ENCODE data around the gene VSTM2B. TPM values are rescaled to one million over a fixed set of nuclear protein-coding genes. Genes with fewer than 3 reads are reported as not detected.
"Not testable (repeated sequence)": the region's sequence is repeated elsewhere in the genome, so short reads cannot be mapped to it uniquely, and the experiment has no call there.

The VSTM2B gene
- total RNA-seq, 1 experiment from 2014 or later, result not detected

- no peak for DNase-seq (ENCODE audit: low read depth)
Observed at GRCh38 chr19:29545866-29546582, 20.2 kb downstream of the VSTM2B start.

- no peak for DNase-seq (ENCODE audit: low read depth)
Observed at GRCh38 chr19:29546583-29547190, 20.9 kb downstream of the VSTM2B start.

- no peak for DNase-seq (ENCODE audit: low read depth)
Observed at GRCh38 chr19:29547361-29547960, 21.7 kb downstream of the VSTM2B start.

- DNase-seq (ENCODE audit: low read depth), result no peak
Observed at GRCh38 chr19:29547981-29548380, 22.2 kb downstream of the VSTM2B start.

- DNase-seq (ENCODE audit: low read depth), result no peak
Observed at GRCh38 chr19:29548483-29549085, 22.8 kb downstream of the VSTM2B start.

- no peak for DNase-seq (ENCODE audit: low read depth)
Observed at GRCh38 chr19:29549105-29550070, 23.6 kb downstream of the VSTM2B start.

GRCh38 chr19:29550896-29551295 lies 25.1 kb downstream of the VSTM2B start:
- DNase-seq (ENCODE audit: low read depth), result no peak

- DNase-seq (ENCODE audit: low read depth), result no peak
Observed at GRCh38 chr19:29551774-29552173, 26.0 kb downstream of the VSTM2B start.

- no peak for DNase-seq (ENCODE audit: low read depth)
Observed at GRCh38 chr19:29552454-29553280, 26.9 kb downstream of the VSTM2B start.

- no peak for DNase-seq (ENCODE audit: low read depth)
Observed at GRCh38 chr19:29554149-29554548, 28.4 kb downstream of the VSTM2B start.

GRCh38 chr19:29559110-29559509 lies 33.3 kb downstream of the VSTM2B start:
- not testable (repeated sequence) for DNase-seq (ENCODE audit: low read depth)

- no peak for DNase-seq (ENCODE audit: low read depth)
Observed at GRCh38 chr19:29559743-29560142, 33.9 kb downstream of the VSTM2B start.

GRCh38 chr19:29560313-29561075 lies 34.7 kb downstream of the VSTM2B start:
- DNase-seq (ENCODE audit: low read depth), result no peak

- DNase-seq (ENCODE audit: low read depth), result no peak
Observed at GRCh38 chr19:29561601-29562000, 35.8 kb downstream of the VSTM2B start.

- DNase-seq (ENCODE audit: low read depth), result no peak
Observed at GRCh38 chr19:29562299-29563297, 36.8 kb downstream of the VSTM2B start.

- no peak for DNase-seq (ENCODE audit: low read depth)
Observed at GRCh38 chr19:29563486-29564101, 37.8 kb downstream of the VSTM2B start.

- DNase-seq (ENCODE audit: low read depth), result no peak
Observed at GRCh38 chr19:29564574-29565005, 38.8 kb downstream of the VSTM2B start.

GRCh38 chr19:29565171-29565570 lies 39.4 kb downstream of the VSTM2B start:
- DNase-seq (ENCODE audit: low read depth), result no peak

All from Daoy (cell line).